Umbilical cord (tissue), 2 donors: ENCODE data around the gene MARCHF10. TPM values are rescaled to one million over a fixed set of nuclear protein-coding genes. Genes with fewer than 3 reads are reported as not detected.

Experiments used
- DNase-seq: peaks from one replicate; pipeline ENCODE4 v3.0.0-alpha.2; 2015; ENCODE audit warnings: low spot score
- total RNA-seq: library from RNA; depleted of rRNA; stranded (reverse); fragments of >200 nt; gene quantifications from one replicate; pipeline ENCODE4 v1.2.3, GENCODE V29; 2014; ENCODE audit warnings: low replicate concordance; ENCODE audit not compliant: insufficient read depth

The MARCHF10 gene
- total RNA-seq, 1 donor from 2014 or later, result 0.96 TPM

GRCh38 chr17:62679866-62680377 lies 128.2 kb downstream of the MARCHF10 start:
- DNase-seq, result no peak

- DNase-seq, result no peak
Measured at GRCh38 chr17:62678214-62678919, 129.7 kb downstream of the MARCHF10 start.

GRCh38 chr17:62676952-62677596 lies 131.0 kb downstream of the MARCHF10 start:
- no peak for DNase-seq

- no peak for DNase-seq
Measured at GRCh38 chr17:62676231-62676943, 131.7 kb downstream of the MARCHF10 start.

GRCh38 chr17:62675701-62676100 lies 132.4 kb downstream of the MARCHF10 start:
- no peak for DNase-seq

GRCh38 chr17:62675260-62675659 lies 132.9 kb downstream of the MARCHF10 start:
- DNase-seq, result no peak

- DNase-seq, result no peak
Measured at GRCh38 chr17:62674841-62675240, 133.3 kb downstream of the MARCHF10 start.

- DNase-seq, result no peak
Measured at GRCh38 chr17:62674363-62674739, 133.8 kb downstream of the MARCHF10 start.

- DNase-seq, result peak; percentile 59
Measured at GRCh38 chr17:62673614-62674362, 134.3 kb downstream of the MARCHF10 start.

GRCh38 chr17:62672957-62673356 lies 135.2 kb downstream of the MARCHF10 start:
- no peak for DNase-seq

- DNase-seq, result no peak
Measured at GRCh38 chr17:62671553-62671952, 136.6 kb downstream of the MARCHF10 start.

GRCh38 chr17:62670202-62670821 lies 137.8 kb downstream of the MARCHF10 start:
- DNase-seq, result peak; percentile 54

GRCh38 chr17:62668091-62668804 lies 139.9 kb downstream of the MARCHF10 start:
- DNase-seq, result peak; percentile 61

GRCh38 chr17:62666801-62667591 lies 141.1 kb downstream of the MARCHF10 start:
- no peak for DNase-seq

- DNase-seq, result no peak
Measured at GRCh38 chr17:62666061-62666800, 141.9 kb downstream of the MARCHF10 start.

- no peak for DNase-seq
Measured at GRCh38 chr17:62665599-62665998, 142.5 kb downstream of the MARCHF10 start.

GRCh38 chr17:62664336-62665120 lies 143.6 kb downstream of the MARCHF10 start:
- no peak for DNase-seq

- no peak for DNase-seq
Measured at GRCh38 chr17:62663304-62663703, 144.8 kb downstream of the MARCHF10 start.
